Trophoblast cell (in vitro differentiated cells and primary cell): ENCODE measurements around the gene BAIAP3.

Experiments
- DNase-seq, 2 donors: peaks; one replicate each; pipeline ENCODE4 v3.0.0-alpha.2; 2016
- H2AFZ ChIP-seq: 2 replicates; pipeline ENCODE4 v1.6.1; 2013; ENCODE audit warnings: low read length, moderate library complexity, mild to moderate bottlenecking; ENCODE audit not compliant: insufficient read depth, poor library complexity
- H2AK5ac ChIP-seq: 2 replicates; pipeline ENCODE4 v1.6.1; 2013; ENCODE audit warnings: mild to moderate bottlenecking, low read length
- H2BK120ac ChIP-seq: 2 replicates; pipeline ENCODE4 v1.6.1; 2013; ENCODE audit warnings: low read length, mild to moderate bottlenecking, moderate library complexity; ENCODE audit not compliant: insufficient read depth, poor library complexity
- H2BK12ac ChIP-seq: 2 replicates; pipeline ENCODE4 v1.6.1; 2013; ENCODE audit warnings: mild to moderate bottlenecking, low read length, moderate library complexity
- H2BK5ac ChIP-seq: 2 replicates; pipeline ENCODE4 v1.6.1; 2013; ENCODE audit warnings: low read length, low read depth, moderate library complexity, mild to moderate bottlenecking; ENCODE audit not compliant: poor library complexity
- H3K14ac ChIP-seq: 2 replicates; pipeline ENCODE4 v1.6.1; 2013; ENCODE audit warnings: mild to moderate bottlenecking, low read length
- H3K18ac ChIP-seq: 2 replicates; pipeline ENCODE4 v1.6.1; 2013; ENCODE audit warnings: mild to moderate bottlenecking, low read length
- H3K23ac ChIP-seq: 2 replicates; pipeline ENCODE4 v1.6.1; 2013; ENCODE audit warnings: low read length
- H3K27ac ChIP-seq: 2 replicates; pipeline ENCODE4 v1.5.1; 2013; ENCODE audit warnings: low read depth, mild to moderate bottlenecking, inconsistent platforms, low read length, moderate library complexity
- H3K27me3 ChIP-seq: 2 replicates; pipeline ENCODE4 v1.6.1; 2013; ENCODE audit warnings: inconsistent platforms, mild to moderate bottlenecking, low read length, moderate library complexity; ENCODE audit not compliant: insufficient read depth
- H3K36me3 ChIP-seq, 2 experiments: 1 replicate in 1 of 2; 2 replicates in 1 of 2; pipeline ENCODE4 v1.6.1; 2013; ENCODE audit warnings: low read length in 2 of 2, mild to moderate bottlenecking in 2 of 2, moderate library complexity in 1 of 2; ENCODE audit not compliant: insufficient read depth in 2 of 2, control insufficient read depth in 1 of 2
- H3K4ac ChIP-seq: 2 replicates; pipeline ENCODE4 v1.6.1; 2013; ENCODE audit warnings: low read depth, mild to moderate bottlenecking, low read length, moderate library complexity
- H3K4me1 ChIP-seq, 2 experiments: 1 replicate in 1 of 2; 2 replicates in 1 of 2; pipeline ENCODE4 v1.6.1; 2013; ENCODE audit warnings: low read length in 2 of 2, mild to moderate bottlenecking in 2 of 2, moderate library complexity in 1 of 2; ENCODE audit not compliant: insufficient read depth in 2 of 2, control insufficient read depth in 1 of 2
- H3K4me2 ChIP-seq: 2 replicates; pipeline ENCODE4 v1.6.1; 2013; ENCODE audit warnings: inconsistent platforms, mild to moderate bottlenecking, low read length, moderate library complexity
- H3K4me3 ChIP-seq: 2 replicates; pipeline ENCODE4 v1.5.1; 2013; ENCODE audit warnings: mild to moderate bottlenecking, low read depth, low read length, inconsistent platforms
- H3K79me1 ChIP-seq: one replicate; pipeline ENCODE4 v1.6.1; 2013; ENCODE audit warnings: low read length
- H3K79me2 ChIP-seq: 2 replicates; pipeline ENCODE4 v1.6.1; 2013; ENCODE audit warnings: low read length, mild to moderate bottlenecking; ENCODE audit not compliant: control insufficient read depth, insufficient read depth, poor library complexity
- H3K9ac ChIP-seq: 2 replicates; pipeline ENCODE4 v1.6.1; 2013; ENCODE audit warnings: mild to moderate bottlenecking, low read length
- H3K9me3 ChIP-seq: 2 replicates; pipeline ENCODE4 v1.6.1; 2013; ENCODE audit warnings: low read depth, mild to moderate bottlenecking, control low read depth, inconsistent platforms, low read length; ENCODE audit not compliant: insufficient read depth
- H4K12ac ChIP-seq: 2 replicates; pipeline ENCODE4 v1.6.1; 2013; ENCODE audit warnings: low read depth, mild to moderate bottlenecking, low read length, moderate library complexity
- H4K8ac ChIP-seq: 2 replicates; pipeline ENCODE4 v1.6.1; 2013; ENCODE audit warnings: low read depth, mild to moderate bottlenecking, low read length, moderate library complexity
- H4K91ac ChIP-seq: one replicate; pipeline ENCODE4 v1.6.1; 2013; ENCODE audit warnings: low read depth, mild to moderate bottlenecking, low read length, moderate library complexity
- WGBS: extraction: QIAGEN DNeasy Blood & Tissue Kit; methylation state at CpG from one replicate; pipeline ENCODE4 v1.1.7; 2013; ENCODE audit warnings: missing lambda C conversion rate; ENCODE audit not compliant: insufficient read length, insufficient coverage; ENCODE audit errors: extremely low coverage; 5-methylcytosine and 5-hydroxymethylcytosine counted together

BAIAP3 gene

DNA sequence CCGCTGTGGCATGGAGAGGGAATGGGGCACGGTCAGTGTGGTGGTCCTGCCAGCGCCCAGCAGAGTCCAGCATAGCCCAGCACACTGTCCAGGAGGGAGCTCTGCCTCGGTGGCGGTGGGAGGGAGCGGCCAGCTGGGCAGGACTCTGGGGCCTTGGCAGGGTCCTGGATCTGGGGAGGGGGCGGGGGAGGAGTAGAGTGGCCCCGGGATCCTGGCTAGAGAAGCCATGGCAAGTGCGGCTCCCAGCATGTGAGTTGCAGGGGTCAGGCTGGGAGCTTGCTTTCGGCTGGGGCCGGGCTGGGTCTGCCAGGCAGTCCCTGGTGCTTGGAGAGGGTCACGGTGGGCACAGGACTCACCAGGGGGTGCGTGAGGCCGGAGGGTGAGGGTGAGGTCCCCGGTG lies 22.1 kb downstream of the BAIAP3 start:
- Histone ChIP-seq H4K91ac (no peak overlapping the region), H3K4me3 (no peak overlapping the region), H2BK12ac (no peak overlapping the region), H3K18ac (no peak overlapping the region), H3K27me3 (no peaks in the 10 kb centered on the region), H2AFZ (no peak overlapping the region), H4K8ac (no peak overlapping the region), H3K9ac (no peak overlapping the region), H3K14ac (no peak overlapping the region), H3K4me2 (no peak overlapping the region), H3K79me2 (peaks cover 13% of the 10 kb centered on the region), H2BK5ac (no peak overlapping the region), H2BK120ac (no peak overlapping the region), H3K79me1 (peaks cover 8% of the 10 kb centered on the region), H3K9me3 (no peaks in the 10 kb centered on the region), H4K12ac (no peak overlapping the region), H3K23ac (no peak overlapping the region), H3K27ac (no peak overlapping the region), H3K4me1 (peaks cover 7 to 8% of the 10 kb centered on the region in 2 experiments), H2AK5ac (no peak overlapping the region), H3K36me3 (peaks cover 2 to 9% of the 10 kb centered on the region in 2 experiments), H3K4ac (peak overlapping the region; percentile 49)
- WGBS: no CpG with 5 or more reads among the region's 15 CpGs
- no peak for DNase-seq

DNA sequence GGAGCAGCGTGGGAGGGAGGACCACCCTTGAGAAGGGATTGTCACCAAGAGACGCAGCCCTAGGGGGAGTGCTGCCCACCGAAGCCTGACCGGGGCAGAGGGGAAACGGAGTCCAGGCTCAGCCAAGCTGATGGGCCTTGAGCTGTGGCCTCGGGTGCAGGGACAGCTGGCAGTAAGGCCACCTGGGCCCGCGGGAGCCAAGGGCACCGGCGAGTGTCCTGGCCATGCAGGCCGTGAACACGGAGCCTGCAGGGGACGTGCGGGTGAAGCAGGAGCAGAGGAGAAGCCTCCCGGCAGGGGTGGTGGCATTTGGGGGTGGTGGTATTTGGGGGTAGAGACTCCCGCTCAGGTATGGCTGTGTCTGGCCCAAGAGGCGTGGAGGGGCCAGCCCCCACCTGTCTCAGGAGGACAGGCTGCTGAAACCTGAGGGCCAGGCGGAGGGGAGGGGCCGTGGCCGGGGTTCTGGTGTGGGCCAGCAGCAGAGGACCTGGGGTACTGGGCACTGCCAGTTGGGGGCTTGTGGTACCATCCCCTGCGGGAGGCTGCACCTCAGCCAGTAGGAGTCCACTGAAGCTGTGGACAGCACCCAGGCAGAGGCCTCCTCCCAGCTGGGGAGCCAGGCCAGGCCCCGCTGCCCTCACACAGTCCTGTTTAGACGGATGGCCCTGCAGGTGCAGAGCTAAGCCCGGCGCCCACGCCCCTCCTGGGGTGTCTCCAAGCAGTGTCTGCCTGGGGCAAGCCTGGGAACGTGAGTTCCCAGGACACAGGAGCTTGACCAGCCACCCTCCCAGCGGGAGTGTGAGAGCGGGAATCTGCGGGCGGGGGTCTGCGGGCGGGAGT lies 22.8 kb downstream of the BAIAP3 start:
- Histone ChIP-seq H4K12ac (no peak overlapping the region), H3K18ac (no peak overlapping the region), H2BK120ac (no peak overlapping the region), H3K79me2 (peaks cover 11% of the 10 kb centered on the region), H2BK12ac (no peak overlapping the region), H3K4me3 (no peak overlapping the region), H2AFZ (no peak overlapping the region), H3K27me3 (no peaks in the 10 kb centered on the region), H3K4me2 (no peak overlapping the region), H3K4ac (peak overlapping the region; percentile 49), H4K91ac (no peak overlapping the region), H3K9me3 (no peaks in the 10 kb centered on the region), H3K27ac (no peak overlapping the region), H4K8ac (no peak overlapping the region), H3K14ac (no peak overlapping the region), H3K36me3 (peaks cover 6 to 14% of the 10 kb centered on the region in 2 experiments), H3K9ac (no peak overlapping the region), H2BK5ac (no peak overlapping the region), H3K4me1 (peaks cover 2 to 3% of the 10 kb centered on the region in 2 experiments), H2AK5ac (no peak overlapping the region), H3K23ac (no peak overlapping the region), H3K79me1 (peaks cover 6% of the 10 kb centered on the region)
- DNase-seq: peak in 1 of 2 donors; percentile 17
- WGBS: no CpG with 5 or more reads among the region's 33 CpGs

DNA sequence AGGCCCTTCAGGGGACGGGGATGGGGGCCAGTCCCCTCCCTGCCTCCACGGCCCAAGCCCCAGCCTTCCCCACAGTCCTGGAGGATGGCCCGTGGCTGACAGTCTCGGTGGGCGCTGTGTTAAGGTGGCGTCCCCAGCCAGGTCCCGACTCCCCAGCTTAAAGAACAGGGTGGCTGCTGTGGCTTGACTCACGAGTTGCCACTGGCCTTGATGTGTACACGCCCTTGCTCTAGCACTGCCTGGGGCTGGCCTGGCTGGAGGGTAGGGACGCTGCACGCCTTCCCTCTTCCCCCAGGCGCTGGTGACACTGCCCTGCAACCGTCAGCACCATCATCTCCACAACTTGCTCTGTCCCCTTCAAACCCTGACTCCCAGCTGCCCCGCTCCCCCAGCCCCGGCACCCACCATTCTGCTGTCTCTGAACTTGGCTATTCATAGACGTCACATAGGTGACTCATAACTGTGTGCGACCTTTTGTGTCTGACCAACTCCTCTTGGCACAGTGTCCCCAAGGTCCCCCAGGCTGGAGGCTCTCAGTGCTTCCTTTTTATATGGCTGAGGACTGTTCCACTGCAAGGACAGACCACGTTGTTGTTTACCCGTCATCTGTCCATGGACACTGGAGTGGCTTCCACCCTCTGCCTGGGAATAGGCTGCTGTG lies 24.6 kb downstream of the BAIAP3 start:
- no peak overlapping the region for H2AFZ ChIP-seq
- H2AK5ac ChIP-seq: no peak overlapping the region
- no peak overlapping the region for H3K27ac ChIP-seq
- H2BK120ac ChIP-seq: no peak overlapping the region
- no peak overlapping the region for H3K4me3 ChIP-seq
- no peak overlapping the region for H3K9ac ChIP-seq
- H3K4me1 ChIP-seq: no peaks in the 10 kb centered on the region
- WGBS: no CpG with 5 or more reads among the region's 19 CpGs
- peaks cover 22 to 29% of the 10 kb centered on the region in 2 experiments for H3K36me3 ChIP-seq
- no peak overlapping the region for H2BK12ac ChIP-seq
- no peak overlapping the region for H4K8ac ChIP-seq
- no peaks in the 10 kb centered on the region for H3K9me3 ChIP-seq
- no peak overlapping the region for H3K23ac ChIP-seq
- no peaks in the 10 kb centered on the region for H3K27me3 ChIP-seq
- H3K4me2 ChIP-seq: no peak overlapping the region
- H4K91ac ChIP-seq: no peak overlapping the region
- no peak overlapping the region for H3K14ac ChIP-seq
- no peaks in the 10 kb centered on the region for H3K79me1 ChIP-seq
- H3K4ac ChIP-seq: no peak overlapping the region
- peak; percentile 65 to 80 for DNase-seq
- no peak overlapping the region for H4K12ac ChIP-seq
- H3K18ac ChIP-seq: no peak overlapping the region
- H2BK5ac ChIP-seq: no peak overlapping the region
- H3K79me2 ChIP-seq: peaks cover 4% of the 10 kb centered on the region

DNA sequence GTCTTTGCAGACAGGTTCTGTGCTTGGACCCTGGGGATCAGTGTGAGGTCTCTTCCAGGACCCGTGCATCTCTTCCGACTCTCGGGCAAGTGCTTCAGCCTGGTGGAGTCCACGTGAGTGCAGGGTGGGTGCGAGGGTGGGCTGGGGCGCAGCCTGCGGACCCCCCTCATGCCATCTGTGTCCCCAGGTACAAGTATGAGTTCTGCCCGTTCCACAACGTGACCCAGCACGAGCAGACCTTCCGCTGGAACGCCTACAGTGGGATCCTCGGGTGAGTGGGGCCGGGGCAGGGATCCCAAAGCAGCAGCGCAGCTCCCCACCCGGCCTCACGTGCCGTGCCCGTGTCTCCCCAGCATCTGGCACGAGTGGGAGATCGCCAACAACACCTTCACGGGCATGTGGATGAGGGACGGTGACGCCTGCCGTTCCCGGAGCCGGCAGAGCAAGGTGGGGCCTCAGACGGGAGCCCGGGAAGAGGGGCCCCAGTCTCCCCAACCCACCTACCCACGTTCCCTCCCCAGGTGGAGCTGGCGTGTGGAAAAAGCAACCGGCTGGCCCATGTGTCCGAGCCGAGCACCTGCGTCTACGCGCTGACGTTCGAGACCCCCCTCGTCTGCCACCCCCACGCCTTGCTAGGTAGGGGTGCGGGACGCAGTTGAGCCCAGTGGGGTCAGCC lies 28.4 kb downstream of the BAIAP3 start:
- H2AFZ ChIP-seq: no peak overlapping the region

More for the DNA sequence above, 28.4 kb downstream of the BAIAP3 start:
- Histone ChIP-seq H4K91ac (no peak overlapping the region), H3K4ac (no peak overlapping the region), H2AK5ac (no peak overlapping the region), H3K9me3 (no peaks in the 10 kb centered on the region), H3K18ac (no peak overlapping the region), H3K27ac (no peak overlapping the region), H3K4me1 (no peaks in the 10 kb centered on the region), H3K79me1 (no peaks in the 10 kb centered on the region), H4K12ac (no peak overlapping the region), H3K36me3 (peaks cover 47 to 56% of the 10 kb centered on the region in 2 experiments), H3K79me2 (no peaks in the 10 kb centered on the region), H2BK120ac (no peak overlapping the region), H3K9ac (no peak overlapping the region), H3K27me3 (no peaks in the 10 kb centered on the region), H3K23ac (no peak overlapping the region), H2BK5ac (no peak overlapping the region), H2BK12ac (no peak overlapping the region), H3K4me3 (no peak overlapping the region), H3K4me2 (no peak overlapping the region), H3K14ac (no peak overlapping the region), H4K8ac (no peak overlapping the region)
- WGBS: no CpG with 5 or more reads among the region's 43 CpGs
- DNase-seq: no peak
